ENCODE results near the gene CEP76.
"Not testable (repeated sequence)": the region's sequence is repeated elsewhere in the genome, so short reads cannot be mapped to it uniquely, and the experiment has no call there.

CEP76 gene

DNA sequence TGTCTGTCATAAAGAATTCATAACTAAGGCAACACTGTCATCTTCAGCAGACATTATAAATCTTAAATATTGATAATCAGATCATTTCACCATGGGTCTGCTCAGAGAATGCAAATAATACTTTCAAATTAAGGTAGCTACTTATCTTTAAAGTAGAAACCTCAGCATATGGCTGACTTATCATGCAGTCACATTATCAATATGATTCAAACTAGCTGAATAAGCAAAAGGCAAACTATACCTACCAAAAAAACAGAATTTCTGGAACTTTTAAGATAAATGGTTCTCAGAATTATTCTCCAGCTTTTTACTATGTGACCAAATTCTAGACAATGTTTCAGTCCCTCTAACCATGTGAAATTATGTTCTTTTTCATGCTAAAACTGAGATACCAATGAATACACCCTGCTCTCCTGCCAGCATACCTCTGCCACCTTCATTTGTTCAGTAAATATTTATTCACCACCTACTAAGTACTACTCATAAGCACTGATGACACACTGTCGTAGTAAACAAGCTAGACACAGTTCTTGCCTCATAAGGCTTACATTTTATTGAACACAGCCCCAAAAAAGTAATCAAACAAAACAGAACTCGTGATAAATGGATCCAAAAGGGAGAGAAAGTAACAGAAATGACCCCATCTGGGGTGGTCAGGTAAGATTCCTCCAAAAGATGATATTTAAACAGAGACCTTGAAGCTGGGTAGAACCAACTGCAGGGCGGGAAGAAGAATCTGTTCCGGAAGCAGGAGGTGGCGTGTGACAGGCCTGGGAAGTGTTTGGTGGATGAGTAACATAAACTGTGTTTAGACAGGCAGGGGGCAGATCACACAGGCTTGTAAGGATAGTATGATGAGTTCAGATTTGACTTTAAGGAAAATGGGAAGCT is 62.3 kb downstream of the CEP76 start:
- peak; percentile 71 for DNase-seq

DNA sequence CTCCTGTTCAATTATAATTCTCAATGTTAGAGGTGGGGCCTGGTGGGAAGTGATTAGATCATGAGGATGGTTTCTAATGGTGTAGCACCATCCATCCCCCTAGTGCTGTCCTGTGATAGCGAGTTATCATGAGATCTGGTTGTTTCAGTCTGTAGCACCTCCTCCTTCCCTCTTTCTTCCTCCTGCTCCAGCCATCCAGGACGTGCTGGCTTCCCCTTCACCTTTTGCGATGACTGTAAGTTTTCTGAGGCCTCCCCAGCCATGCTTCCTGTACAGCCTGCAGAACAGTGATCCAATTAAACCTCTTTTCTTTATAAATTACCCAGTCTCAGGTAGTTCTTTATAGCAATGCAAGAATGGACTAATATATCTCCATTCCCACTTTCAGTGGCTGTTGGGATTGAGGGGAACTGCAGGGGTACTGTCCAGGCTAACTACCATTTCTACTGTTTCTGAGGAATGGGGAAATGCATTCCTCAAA is 63.8 kb downstream of the CEP76 start:
- no peak for DNase-seq

DNA sequence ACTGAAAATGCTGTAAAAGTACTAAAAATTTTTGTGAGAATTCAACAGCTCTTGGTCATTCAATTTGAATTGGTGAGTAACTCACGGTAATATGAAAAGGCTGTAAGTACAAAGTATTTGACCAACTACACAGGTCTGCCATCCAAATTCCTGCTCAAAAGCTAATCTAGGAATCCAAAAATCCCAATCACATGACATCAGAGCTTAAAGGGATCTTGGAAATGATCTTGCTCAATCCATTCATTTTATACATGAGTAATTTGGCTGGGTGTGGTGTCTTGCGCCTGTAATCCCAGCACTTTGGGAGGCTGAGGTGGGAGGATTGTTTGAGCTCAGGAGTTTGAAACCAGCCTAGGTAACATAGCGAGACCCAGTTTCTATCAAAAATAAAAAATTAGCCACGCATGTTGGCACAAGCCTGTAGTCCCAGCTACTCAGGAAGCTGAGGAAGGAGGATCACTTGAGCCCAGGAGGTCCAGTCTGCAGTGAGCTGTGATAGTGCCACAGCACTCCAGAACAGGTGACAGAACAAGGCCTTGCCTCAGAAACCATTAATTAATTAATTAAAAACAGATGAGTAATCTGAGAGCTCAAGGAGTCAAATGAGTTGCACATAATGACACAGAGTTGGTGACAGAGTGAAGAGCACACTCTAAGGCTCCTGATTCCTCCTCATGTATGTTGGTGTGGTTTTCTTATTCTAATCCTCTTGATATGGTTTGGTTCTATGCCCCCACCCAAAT is 64.5 kb downstream of the CEP76 start:
- DNase-seq, result peak; percentile 90

DNA sequence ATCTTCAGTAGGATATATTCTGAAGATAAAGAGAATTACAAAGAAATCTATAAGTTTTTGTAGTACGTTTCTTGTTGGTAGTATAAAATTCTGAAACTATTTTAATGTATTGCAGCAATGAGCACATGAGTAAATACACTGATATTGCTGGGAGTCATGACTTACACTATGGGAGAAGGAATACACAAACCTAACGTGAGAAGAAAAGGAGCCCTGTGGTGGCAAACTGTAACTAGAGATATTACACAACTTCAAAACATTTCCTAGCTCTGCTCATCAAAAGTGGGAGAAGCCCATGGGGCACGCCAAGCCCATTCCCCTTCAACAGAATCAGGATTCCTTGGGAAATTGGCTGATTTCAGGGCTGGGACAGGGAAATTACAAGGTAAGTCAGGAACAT is 65.1 kb downstream of the CEP76 start:
- peak; percentile 62 for DNase-seq

DNA sequence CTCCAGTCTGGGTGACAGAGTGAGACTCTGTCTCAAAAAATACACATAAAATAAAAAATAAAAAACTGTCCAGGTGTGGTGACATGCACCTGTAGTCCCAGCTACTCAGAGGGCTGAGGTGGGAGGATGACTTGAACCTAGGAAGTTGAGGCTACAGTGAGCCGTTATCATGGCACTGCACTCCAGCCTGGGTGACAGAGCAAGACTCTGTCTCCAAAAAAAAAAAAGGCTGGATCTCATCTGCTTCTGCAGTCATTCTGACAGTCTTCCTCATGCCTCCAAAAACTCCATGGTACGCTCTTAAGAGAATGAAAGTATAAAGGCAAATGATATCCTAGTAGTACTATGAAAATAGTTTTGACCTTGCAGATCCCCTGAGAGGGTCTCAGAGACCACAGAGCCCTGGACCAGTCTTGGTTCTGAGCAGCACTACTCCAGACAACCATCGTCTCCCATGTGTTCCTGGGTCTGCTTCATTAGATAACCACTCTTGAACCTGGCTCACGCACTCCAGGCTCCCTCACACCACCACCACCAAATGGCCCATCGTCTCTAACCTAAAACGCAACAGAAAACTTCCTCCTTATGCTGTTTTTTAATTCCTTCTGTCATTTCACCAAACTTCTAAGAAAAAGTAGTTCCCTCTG is 70.6 kb downstream of the CEP76 start:
- DNase-seq, result no peak

DNA sequence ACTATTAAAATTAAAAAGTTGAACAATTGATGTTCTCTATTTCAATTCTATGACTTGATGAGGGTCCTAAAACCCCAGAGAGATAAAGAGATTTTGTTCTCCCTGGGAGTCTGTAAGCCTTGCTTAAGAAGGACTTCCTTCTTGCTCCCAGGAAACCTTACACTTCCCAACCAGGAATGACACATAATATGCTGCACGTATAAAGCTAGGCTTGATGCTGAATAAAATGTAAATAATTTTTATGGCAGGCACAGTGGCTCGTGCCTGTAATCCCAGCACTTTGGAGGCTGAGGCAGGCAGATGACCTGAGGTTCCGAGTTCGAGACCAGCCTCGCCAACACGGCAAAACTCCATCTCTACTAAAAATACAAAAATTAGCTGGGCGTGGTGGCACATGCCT is 72.4 kb downstream of the CEP76 start:
- DNase-seq, result peak; percentile 34

DNA sequence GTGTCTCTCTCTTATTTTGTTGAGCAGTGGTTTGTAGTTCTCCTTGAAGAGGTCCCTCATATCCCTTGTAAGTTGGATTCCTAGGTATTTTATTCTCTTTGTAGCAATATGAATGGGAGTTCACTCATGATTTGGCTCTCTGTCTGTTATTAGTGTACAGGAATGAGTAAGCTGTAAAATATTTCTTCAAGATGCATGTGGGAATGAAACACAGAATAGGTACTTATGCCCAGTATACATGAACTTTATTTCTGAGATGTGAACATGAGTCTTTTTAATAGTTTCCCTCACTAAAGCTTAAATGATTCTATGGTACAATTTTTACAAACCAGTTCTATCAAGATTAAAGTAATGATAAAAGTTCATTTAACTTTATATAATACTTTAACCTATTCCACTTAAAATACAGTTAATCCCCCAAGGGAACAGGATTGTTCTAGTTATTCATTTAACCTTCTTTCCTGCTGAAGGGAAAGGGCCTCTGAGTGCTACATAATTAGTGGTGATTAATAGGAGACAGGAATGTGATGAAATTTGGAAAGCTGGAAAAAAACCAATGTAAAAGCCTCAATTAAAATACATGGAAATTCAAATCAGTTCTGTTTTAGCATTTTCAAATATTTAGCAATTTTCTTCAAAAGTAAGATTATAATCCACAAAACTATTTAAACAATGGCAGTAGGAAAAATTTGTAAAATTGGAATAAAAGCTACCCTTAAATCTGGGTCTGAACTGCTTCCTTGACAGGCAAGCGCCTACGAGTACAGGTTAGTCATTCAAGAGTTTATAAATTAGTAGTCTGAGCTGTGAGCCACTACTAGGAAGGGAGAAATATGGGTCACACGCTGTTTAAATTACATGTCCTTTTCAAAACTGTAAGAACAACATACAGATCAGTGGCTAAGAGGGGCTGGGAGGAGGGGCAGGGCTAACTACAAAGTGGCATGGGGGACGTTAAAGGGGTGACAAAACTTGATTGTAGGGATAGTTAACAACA is 73.5 kb downstream of the CEP76 start:
- peak; percentile 69 for DNase-seq

DNA sequence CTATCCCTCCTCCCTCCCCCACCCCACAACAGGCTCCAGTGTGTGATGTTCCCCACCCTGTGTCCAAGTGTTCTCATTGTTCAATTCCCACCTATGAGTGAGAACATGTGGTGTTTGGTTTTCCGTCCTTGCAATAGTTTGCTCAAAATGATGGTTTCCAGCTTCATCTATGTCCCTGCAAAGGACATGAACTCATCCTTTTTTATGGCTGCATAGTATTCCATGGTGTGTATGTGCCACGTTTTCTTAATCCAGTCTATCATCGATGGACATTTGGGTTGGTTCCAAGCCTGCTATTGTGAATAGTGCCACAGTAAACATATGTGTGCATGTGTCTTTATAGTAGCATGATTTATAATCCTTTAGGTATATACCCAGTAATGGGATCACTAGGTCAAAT is 75.3 kb downstream of the CEP76 start:
- DNase-seq, result not testable (repeated sequence)

DNA sequence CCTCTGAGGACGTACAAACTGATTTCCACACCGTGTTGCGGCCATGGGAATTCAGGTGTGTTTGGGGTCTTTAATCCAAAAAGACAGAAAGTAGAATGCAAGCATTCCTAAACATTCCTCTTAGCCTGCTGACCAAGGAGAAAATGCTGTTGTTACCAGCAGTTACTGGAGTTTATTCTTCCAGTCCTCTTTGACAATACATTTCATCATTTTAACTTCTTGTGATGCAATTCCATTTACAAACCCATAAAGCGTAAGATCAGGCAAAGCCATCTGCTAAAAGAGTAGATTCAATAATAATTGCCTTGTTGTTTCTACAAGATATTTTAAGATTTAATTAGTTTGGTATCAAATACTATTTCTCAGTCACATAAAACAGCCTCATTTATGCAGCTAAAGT is 77.3 kb downstream of the CEP76 start:
- DNase-seq, result no peak

Measured in NCI-H226 (cell line).